ENCODE results near the gene IL34.
"Not testable (repeated sequence)": the region's sequence is repeated elsewhere in the genome, so short reads cannot be mapped to it uniquely, and the experiment has no call there.

IL34 gene

GRCh38 chr16:70634861-70635260, 11.5 kb upstream of the IL34 start:
- H3K4me3 ChIP-seq (ENCODE audit: low read depth, low read length): peak overlapping the region; percentile 4; the same call in 1 of the 2 replicates
- no peak for TF ChIP-seq CTCF (IDR thresholded peaks at IDR 0.05; ENCODE audit: low read depth, low read length)

- no peak for TF ChIP-seq CTCF (IDR thresholded peaks at IDR 0.05; ENCODE audit: low read depth, low read length)
- H3K4me3 ChIP-seq (ENCODE audit: low read depth, low read length): peak overlapping the region; percentile 4; the same call in 1 of the 2 replicates
Measured at GRCh38 chr16:70635336-70636016, 10.9 kb upstream of the IL34 start.

GRCh38 chr16:70638814-70639792, 7.3 kb upstream of the IL34 start:
- TF ChIP-seq CTCF (IDR thresholded peaks at IDR 0.05; ENCODE audit: low read depth, low read length): no peak
- H3K4me3 ChIP-seq (ENCODE audit: low read depth, low read length): no peak overlapping the region

- TF ChIP-seq CTCF (IDR thresholded peaks at IDR 0.05; ENCODE audit: low read depth, low read length): no peak
- no peak overlapping the region for H3K4me3 ChIP-seq (ENCODE audit: low read depth, low read length)
Measured at GRCh38 chr16:70642633-70643032, 3.7 kb upstream of the IL34 start.

GRCh38 chr16:70643264-70643663, 3.1 kb upstream of the IL34 start:
- not testable (repeated sequence) for H3K4me3 ChIP-seq (ENCODE audit: low read depth, low read length)

- H3K4me3 ChIP-seq (ENCODE audit: low read depth, low read length): no peak overlapping the region
- TF ChIP-seq CTCF (IDR thresholded peaks at IDR 0.05; ENCODE audit: low read depth, low read length): no peak
Measured at GRCh38 chr16:70644763-70645597, 1.4 kb upstream of the IL34 start.

Data from WI38 (cell line).